ENCODE measurements around the gene MLIP. TPM values are rescaled to one million over a fixed set of nuclear protein-coding genes. Genes with fewer than 3 reads are reported as not detected.

Gene MLIP
- total RNA-seq, 4 donors from 2014 or later = 4.0 to 8.1 (median 4.2) TPM; not detected in 1

DNA sequence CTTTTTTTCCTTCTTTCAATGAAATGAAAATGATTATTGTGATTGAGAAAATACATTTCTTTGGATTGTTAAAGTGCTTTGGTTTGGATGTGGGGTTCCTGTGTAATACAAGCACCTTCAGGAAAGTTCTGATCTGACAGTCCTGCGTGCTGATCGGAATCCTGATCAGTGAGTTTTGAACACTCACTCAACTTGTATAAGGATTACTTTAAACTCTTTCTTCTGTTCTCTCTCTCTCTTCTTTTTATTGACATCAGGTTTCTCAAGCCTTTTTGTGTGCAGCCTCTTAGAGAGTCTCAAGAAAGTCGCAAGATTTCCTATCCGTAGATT, 197.7 kb downstream of the MLIP start:
- H3K36me3 ChIP-seq = no peaks in the 10 kb centered on the region
- H3K27ac ChIP-seq = no peak overlapping the region
- no peak overlapping the region for H3K4me3 ChIP-seq (replicated peaks in 1 of 3)
- intact Hi-C loops (cut with DNase I) = no loop called here
- H3K27me3 ChIP-seq = no peaks in the 10 kb centered on the region
- 58 to 75% methylated on average over 4 of the region's 4 CpGs for WGBS, 2 donors
- H3K4me1 ChIP-seq = no peaks in the 10 kb centered on the region
- no peaks in the 10 kb centered on the region for H3K9me3 ChIP-seq
- DNase-seq = no peak
- TF ChIP-seq POLR2A (IDR thresholded peaks at IDR 0.05) = no peak
- TF ChIP-seq, protein P1, sequence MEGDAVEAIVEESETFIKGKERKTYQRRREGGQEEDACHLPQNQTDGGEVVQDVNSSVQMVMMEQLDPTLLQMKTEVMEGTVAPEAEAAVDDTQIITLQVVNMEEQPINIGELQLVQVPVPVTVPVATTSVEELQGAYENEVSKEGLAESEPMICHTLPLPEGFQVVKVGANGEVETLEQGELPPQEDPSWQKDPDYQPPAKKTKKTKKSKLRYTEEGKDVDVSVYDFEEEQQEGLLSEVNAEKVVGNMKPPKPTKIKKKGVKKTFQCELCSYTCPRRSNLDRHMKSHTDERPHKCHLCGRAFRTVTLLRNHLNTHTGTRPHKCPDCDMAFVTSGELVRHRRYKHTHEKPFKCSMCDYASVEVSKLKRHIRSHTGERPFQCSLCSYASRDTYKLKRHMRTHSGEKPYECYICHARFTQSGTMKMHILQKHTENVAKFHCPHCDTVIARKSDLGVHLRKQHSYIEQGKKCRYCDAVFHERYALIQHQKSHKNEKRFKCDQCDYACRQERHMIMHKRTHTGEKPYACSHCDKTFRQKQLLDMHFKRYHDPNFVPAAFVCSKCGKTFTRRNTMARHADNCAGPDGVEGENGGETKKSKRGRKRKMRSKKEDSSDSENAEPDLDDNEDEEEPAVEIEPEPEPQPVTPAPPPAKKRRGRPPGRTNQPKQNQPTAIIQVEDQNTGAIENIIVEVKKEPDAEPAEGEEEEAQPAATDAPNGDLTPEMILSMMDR (IDR thresholded peaks at IDR 0.05) = no peak

- Histone ChIP-seq H3K36me3 (no peaks in the 10 kb centered on the region), H3K4me1 (no peaks in the 10 kb centered on the region), H3K27ac (no peak overlapping the region), H3K9me3 (no peaks in the 10 kb centered on the region), H3K27me3 (no peaks in the 10 kb centered on the region), H3K4me3 (replicated peaks in 1 of 3) (no peak overlapping the region)
- DNase-seq = no peak
- TF ChIP-seq, protein P1 (IDR thresholded peaks at IDR 0.05) = no peak
- TF ChIP-seq POLR2A (IDR thresholded peaks at IDR 0.05) = no peak
- 83 to 86% methylated on average over 1 of the region's 1 CpG for WGBS, 2 donors
- intact Hi-C loops (cut with DNase I) = no loop called here
Measured at GRCh38 chr6:54310377-54311152, 199.3 kb downstream of the MLIP start.

DNA sequence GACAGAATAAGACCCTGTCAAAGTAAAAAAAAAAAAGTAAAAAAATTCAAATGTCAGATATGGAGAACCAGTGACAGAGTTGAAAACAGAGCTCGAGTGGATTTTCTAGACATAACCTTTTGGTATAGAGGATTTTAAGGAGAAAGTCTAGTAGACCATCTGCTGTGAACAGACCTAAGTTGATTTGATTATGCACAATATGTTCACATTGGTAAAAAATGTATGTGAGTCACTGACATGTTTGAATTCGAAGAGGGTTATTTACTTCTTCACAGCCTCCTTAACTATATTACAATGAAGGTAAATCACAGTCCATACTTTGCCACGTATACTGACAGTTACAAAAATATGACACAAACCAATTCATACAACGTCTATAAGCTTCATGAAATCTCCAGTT, 204.4 kb downstream of the MLIP start:
- H3K4me1 ChIP-seq = no peaks in the 10 kb centered on the region
- no peak overlapping the region for H3K27ac ChIP-seq
- no peaks in the 10 kb centered on the region for H3K36me3 ChIP-seq
- H3K9me3 ChIP-seq = no peaks in the 10 kb centered on the region
- no peak overlapping the region for H3K4me3 ChIP-seq (replicated peaks in 1 of 3)
- no peaks in the 10 kb centered on the region for H3K27me3 ChIP-seq
- intact Hi-C loops (cut with DNase I) = no loop called here
- WGBS, 2 donors = 84 to 88% methylated on average over 4 of the region's 4 CpGs
- DNase-seq = no peak
- TF ChIP-seq, protein P1 (IDR thresholded peaks at IDR 0.05) = no peak
- TF ChIP-seq POLR2A (IDR thresholded peaks at IDR 0.05) = no peak

Other genes with a start within 250 kb of the MLIP start
- not detected for gene TINAG, start 197.0 kb downstream of the MLIP start, total RNA-seq